Subcutaneous adipose tissue (tissue), 4 donors: ENCODE results near the gene CNOT6. TPM values are rescaled to one million over a fixed set of nuclear protein-coding genes. Genes with fewer than 3 reads are reported as not detected.

Source experiments
- CTCF ChIP-seq: fragments of 450-650 bp; IDR thresholded peaks from one replicate; pipeline ENCODE4 v1.5.1; 2016; ENCODE audit warnings: low read depth, mild to moderate bottlenecking, control low read depth, antibody characterized with exemption, moderate library complexity
- total RNA-seq, 4 donors: library from RNA; depleted of rRNA; stranded (reverse); fragments of >200 nt; gene quantifications; one replicate each; pipeline ENCODE4 v1.1.0, GENCODE V29; 2016

The CNOT6 gene
- total RNA-seq, 4 donors from 2014 or later, result 9.7 to 19.9 (median 11.0) TPM

- no peak for TF ChIP-seq CTCF
Observed at GRCh38 chr5:180618487-180618828, 124.3 kb downstream of the CNOT6 start.

GRCh38 chr5:180618829-180619562 is 124.8 kb downstream of the CNOT6 start:
- TF ChIP-seq CTCF, result no peak

GRCh38 chr5:180619563-180619915 is 125.4 kb downstream of the CNOT6 start:
- no peak for TF ChIP-seq CTCF

- TF ChIP-seq CTCF, result no peak
Observed at GRCh38 chr5:180620014-180620413, 125.8 kb downstream of the CNOT6 start.

DNA sequence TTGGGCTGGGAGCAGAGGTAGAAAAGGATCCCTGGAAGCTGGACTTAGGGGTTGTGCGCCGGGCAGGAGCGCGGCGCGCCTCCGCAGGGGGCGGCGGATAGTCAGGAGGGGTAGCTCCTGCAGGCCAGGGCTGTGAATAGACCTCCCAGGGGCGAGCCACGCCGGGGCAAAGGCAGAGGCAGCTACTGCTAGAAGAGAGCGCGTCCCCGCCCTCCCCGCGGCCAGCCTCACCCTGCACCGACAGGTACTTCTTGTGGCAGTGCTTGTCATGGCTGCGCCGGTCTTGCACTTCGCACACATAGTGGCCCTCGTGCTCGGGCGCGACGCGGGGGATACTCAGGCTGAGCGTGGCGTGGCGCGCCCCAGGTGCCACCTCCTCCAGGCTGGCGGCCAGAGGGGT is 127.1 kb downstream of the CNOT6 start:
- TF ChIP-seq CTCF, result no peak

DNA sequence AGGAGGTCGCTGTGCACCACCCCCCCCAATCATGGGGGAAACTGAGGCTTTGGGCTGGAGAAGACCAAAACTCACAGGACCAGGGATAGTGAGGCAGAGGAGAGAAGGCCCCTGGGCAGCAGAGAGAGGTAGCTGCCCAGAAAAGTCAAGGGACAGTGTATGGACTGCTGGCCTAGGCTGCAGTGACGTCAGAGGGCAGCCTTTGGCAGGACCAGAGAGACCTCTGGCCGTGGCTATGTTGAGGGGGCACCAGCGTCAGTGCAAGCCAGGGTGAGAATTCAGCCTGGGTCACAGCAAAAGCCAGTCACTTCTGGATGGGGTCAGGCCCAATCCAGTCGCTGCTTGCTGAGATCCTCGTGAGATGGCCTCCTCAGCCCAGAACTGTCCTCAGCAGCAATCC is 128.7 kb downstream of the CNOT6 start:
- TF ChIP-seq CTCF, result no peak

DNA sequence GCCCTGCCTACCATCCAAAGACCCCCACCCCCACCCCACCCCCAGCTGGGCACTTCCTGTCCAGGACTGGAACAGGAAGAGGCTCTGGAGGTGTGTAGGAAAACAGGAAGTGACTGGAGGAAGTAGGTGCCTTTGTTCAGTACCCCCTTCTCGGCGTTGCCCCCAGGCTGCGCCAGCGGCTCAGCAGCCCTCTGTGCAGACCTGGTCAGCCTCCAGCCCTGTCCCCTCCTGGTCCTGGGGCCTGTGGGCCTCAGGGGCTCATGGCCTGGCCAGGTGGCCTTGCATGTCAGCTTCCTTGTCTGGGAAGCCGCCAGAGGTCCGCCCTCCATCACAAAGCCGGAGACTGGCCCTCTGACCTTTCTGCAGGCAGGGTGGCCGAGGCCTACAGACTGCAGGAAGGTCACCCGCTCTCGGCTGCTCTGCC is 129.2 kb downstream of the CNOT6 start:
- TF ChIP-seq CTCF, result no peak
